Panc1 (cell line): ENCODE results near the gene ZFHX2.

Experiments
- CTCF ChIP-seq: fragments of 450-650 bp; IDR thresholded peaks from 2 replicates; pipeline ENCODE4 v1.5.1; 2017; ENCODE audit warnings: mild to moderate bottlenecking
- POLR2AphosphoS5 ChIP-seq: IDR thresholded peaks from 2 replicates; pipeline ENCODE4 v1.6.1; 2012; ENCODE audit warnings: mild to moderate bottlenecking, low read depth, low read length, moderate library complexity
- REST ChIP-seq, 2 experiments: IDR thresholded peaks; 2 replicates each; pipeline ENCODE4 v1.6.1; 2011 to 2012; ENCODE audit warnings: low read depth in 2 of 2, control low read depth in 1 of 2, low read length in 1 of 2, mild to moderate bottlenecking in 1 of 2, moderate library complexity in 1 of 2; ENCODE audit not compliant: insufficient read depth in 1 of 2
- SIN3A ChIP-seq: IDR thresholded peaks from 2 replicates; pipeline ENCODE4 v1.6.1; 2012; ENCODE audit warnings: low read depth, mild to moderate bottlenecking, low read length, moderate library complexity, borderline replicate concordance; ENCODE audit not compliant: insufficient read depth
- TCF7L2 ChIP-seq: IDR thresholded peaks from 2 replicates; pipeline ENCODE4 v1.6.1; 2011; ENCODE audit warnings: mild to moderate bottlenecking, low read depth, low read length, inconsistent platforms

- TF ChIP-seq CTCF (no peak), POLR2AphosphoS5 (no peak), REST (IDR thresholded peaks at IDR 0.05; ENCODE audit: insufficient read depth in 1 of 2, low read depth in 2 of 2, low read length in 1 of 2) (no peak), SIN3A (no peak), TCF7L2 (no peak)
Measured at GRCh38 chr14:23547924-23548323, 3.6 kb downstream of the ZFHX2 start.
